Skin epidermis (tissue), 12 donors: Measurements from ENCODE around the gene PNRC1.
A peak's percentile ranks its signal among the peaks of the same experiment; 100 is the strongest.
"Not testable (repeated sequence)": the region's sequence is repeated elsewhere in the genome, so short reads cannot be mapped to it uniquely, and the experiment has no call there.

Source experiments
- H3K27ac ChIP-seq, 21 experiments: fragments of 200-600 bp; sonication (generic) in 11 of 21; one replicate each; pipeline ENCODE4 v1.5.0; 2020; ENCODE audit warnings: mild to moderate bottlenecking in 3 of 21, inconsistent platforms in 2 of 21, moderate library complexity in 2 of 21
- H3K4me3 ChIP-seq, 7 experiments: fragments of 200-600 bp; sonication (generic) in 2 of 7; one replicate each; pipeline ENCODE4 v1.5.0; 2020; ENCODE audit warnings: inconsistent platforms in 2 of 7, mild to moderate bottlenecking in 2 of 7, moderate library complexity in 1 of 7

The PNRC1 gene

GRCh38 chr6:89084954-89085353 is 4.4 kb downstream of the PNRC1 start:
- Histone ChIP-seq H3K27ac (peak overlapping the region in 1 of 21 experiments; percentile 71), H3K4me3 (no peak overlapping the region)

DNA sequence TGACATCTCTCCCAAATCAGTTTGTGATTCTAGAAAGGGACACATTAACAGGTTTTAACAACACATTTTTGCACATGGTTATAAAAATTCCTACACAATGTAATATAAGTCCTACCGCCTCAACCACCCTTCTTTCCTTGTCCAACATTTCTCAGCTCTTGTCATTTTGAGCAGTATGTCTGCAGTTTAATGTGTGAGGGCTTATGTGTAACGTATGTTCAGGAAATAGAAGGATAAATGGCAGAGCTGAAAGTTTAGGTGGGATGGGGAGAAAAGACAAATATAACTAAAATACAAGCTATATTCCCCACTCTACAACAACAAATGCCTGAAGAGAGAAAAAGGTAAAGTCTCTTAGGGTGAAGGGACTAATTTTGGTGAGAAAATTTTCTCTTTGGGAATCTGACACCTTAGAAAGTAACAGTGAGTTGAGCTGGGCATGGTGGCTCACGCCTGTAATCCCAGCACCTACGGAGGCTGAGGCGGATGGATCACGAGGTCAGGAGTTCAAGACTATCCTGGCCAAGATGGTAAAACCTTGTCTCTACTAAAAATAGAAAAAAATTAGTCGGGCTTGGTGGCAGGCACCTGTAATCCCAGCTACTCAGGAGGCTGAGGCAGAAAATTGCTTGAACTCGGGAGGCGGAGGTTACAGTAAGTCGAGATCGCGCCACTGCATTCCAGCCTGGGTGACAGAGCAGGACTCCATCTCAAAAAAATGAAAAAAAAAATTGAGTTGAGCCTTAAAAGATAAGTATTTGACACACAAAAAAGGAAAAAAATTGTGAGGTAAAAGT is 5.1 kb downstream of the PNRC1 start:
- no peak overlapping the region for H3K4me3 ChIP-seq
- H3K27ac ChIP-seq: peak overlapping the region in 1 of 21 experiments; percentile 16

DNA sequence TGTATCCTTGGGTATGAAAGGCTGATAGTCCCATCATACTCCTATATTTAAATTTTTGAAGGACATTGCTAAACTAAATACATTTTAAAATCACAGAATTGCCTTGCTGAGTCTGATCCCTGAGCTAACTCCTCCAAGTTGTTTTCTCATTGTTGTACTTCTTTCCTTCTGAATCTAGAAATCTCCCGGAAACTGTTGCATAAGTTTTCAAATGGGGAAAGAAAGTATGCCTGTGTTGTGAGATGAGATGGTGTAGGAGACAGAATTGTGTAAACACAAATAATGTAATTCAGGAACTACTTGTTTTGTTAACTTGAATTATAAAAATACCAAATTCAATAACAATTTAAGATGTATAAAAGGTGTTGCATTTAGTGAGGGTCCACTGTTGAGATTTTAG is 7.3 kb downstream of the PNRC1 start:
- Histone ChIP-seq H3K4me3 (no peak overlapping the region), H3K27ac (no peak overlapping the region)

DNA sequence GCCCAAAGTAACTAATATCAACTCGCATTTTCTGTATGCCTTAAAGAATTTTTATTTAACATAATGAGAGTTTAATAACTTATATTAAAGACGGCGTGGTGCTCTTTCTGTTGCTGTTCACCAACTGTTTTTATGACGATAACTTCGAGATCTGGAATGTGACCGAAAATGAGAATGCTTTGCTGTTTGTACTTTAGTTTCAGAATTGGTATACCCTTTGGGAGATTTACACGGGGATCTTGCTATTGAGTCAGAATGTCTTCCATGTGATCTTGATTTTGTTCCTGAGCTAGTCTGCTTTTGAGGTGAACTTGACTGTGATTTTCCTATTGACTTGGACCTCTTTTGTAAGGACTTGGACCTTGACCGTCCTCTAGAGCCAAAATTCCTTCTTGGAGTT is 17.9 kb downstream of the PNRC1 start:
- Histone ChIP-seq H3K4me3 (no peak overlapping the region), H3K27ac (no peak overlapping the region)

DNA sequence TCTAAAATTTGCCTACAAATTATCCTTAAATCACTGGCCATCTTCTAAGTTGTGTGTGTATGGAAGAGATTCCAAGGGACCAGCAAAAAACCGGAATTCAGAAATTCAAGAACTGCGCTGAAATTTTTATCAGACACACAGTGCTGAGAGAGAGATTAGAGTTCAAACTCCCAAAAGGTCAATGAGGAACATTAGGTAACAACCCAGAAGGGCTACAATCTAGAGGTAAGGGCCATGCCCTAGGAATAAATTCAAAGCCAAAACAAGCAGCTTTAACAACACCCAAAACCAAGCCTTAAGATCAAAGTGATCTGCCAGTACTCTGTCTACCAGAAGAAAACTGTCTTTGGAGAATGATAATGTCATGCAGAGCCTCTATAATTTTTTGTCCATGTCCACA is 19.6 kb downstream of the PNRC1 start:
- Histone ChIP-seq H3K4me3 (no peak overlapping the region), H3K27ac (no peak overlapping the region)

DNA sequence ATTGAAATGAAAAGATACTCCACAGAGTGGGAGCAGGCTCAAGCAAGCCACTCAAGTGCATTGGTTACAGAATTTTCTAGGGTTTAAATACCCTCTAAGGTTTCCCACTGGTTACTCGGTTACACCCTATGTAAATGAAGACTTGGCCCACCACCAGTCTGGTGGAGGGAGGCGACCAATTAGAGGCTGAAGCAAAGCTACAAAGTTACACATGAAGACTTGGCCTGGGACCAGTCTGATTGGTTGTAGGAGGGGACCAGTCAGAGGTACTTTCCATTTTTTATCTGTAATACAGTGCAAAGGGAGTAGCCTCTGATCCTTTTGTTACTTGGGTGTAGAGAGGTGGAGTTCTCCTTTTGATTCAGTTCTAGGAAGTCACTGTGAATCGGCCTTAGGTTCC is 29.7 kb downstream of the PNRC1 start:
- H3K4me3 ChIP-seq: no peak overlapping the region
- H3K27ac ChIP-seq: no peak overlapping the region

DNA sequence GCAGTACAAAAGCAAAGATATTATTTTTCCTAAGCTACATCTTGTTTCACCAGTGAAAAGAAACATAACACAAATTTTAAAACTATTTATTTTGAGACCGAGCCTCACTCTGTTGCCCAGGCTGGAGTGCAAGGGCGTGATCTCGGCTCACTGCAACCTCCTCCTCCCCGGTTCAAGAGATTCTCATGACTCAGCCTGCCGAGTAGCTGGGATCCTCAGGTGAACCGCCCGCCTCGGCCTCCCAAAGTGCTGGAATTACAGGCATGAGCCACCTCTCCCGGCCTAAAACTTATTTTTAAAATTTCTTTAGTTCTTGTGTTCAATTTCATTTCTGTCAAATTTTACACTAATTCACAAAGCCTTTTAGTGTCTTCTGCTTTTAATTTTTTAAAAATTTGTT is 31.4 kb downstream of the PNRC1 start:
- Histone ChIP-seq H3K4me3 (no peak overlapping the region), H3K27ac (no peak overlapping the region)

GRCh38 chr6:89116702-89117101 is 36.2 kb downstream of the PNRC1 start:
- Histone ChIP-seq H3K4me3 (peak overlapping the region in 4 of 7 experiments; percentile 54 to 71 (median 67)), H3K27ac (peak overlapping the region in 1 of 21 experiments; percentile 68)

DNA sequence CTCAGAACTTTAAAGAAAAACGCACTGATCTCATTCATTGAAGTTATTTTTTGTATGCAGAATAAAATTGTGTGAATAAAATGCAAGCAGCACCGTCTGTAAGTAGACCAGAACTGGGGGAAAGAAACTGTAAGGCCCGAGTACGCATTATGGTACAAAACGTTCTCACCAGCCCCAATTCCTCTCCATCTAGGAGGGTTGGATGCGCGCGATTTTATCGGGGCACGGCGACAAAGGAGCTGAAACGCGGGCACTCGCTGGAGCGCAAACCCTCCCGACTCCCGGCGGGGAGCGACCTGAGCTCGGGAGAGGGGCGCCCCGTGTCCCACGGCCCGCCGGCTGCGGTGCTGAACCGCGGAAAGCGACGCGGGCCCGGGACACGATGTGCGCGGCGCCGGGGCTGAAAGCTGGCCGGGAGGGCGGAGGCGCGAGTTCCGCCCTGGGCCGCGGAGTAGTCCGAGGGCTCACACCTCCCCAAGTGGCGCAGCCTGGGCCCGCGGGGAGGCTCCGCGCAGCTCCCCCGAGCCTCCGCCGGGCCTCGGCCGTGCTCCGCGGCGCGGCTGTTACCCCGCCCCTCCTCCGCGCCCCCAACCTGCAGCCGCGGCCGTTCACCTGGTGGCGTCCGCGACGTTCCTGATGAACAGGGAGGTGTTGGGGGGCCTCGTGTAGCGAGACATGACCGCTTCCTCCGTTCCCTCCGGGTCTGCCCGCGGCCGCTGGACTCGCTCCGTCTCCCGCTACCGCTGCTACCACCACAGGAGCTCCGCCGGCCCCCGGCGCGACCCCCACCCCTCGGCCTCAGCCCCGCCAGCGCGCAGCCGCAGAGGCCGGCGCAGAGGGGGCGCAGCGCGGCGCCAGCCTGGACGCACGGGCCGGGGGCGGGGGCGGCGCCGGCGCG is 36.9 kb downstream of the PNRC1 start, which contains the start of gene SRSF12:
Gene SRSF12, minus strand, starts transcription at position 861 of the 898 bp plus-strand sequence. Its CDS starts 184 bp downstream, at position 677.
- Histone ChIP-seq H3K27ac (peak within 1 kb of the TSS in 11 of 21 experiments; percentile 0 to 82 (median 64)), H3K4me3 (peak within 1 kb of the TSS; percentile 50 to 71 (median 59))

GRCh38 chr6:89118931-89119330 is 38.4 kb downstream of the PNRC1 start:
- Histone ChIP-seq H3K4me3 (no peak overlapping the region), H3K27ac (no peak overlapping the region)

- Histone ChIP-seq H3K4me3 (no peak overlapping the region), H3K27ac (no peak overlapping the region)
Observed at GRCh38 chr6:89120371-89120770, 39.8 kb downstream of the PNRC1 start.

DNA sequence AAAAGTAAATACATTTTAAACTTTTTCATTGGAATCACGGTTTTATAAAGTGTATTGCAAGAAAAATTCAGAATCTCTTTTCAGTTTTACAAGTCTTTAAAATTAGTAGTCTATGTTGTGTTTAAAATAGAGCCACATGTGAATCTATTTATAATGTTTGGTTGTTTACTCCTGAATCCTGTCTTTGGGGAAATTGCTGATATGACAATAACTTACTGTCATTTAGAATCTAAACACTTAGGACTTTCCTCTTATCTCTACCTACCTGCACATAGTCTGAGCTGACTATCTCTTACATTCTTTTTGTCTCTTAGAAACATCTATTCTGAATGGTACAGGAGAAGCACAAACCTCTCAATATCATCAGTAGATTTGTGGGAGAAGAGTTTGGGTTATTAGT is 41.4 kb downstream of the PNRC1 start:
- Histone ChIP-seq H3K4me3 (no peak overlapping the region), H3K27ac (no peak overlapping the region)

- no peak overlapping the region for H3K4me3 ChIP-seq
- no peak overlapping the region for H3K27ac ChIP-seq
Observed at GRCh38 chr6:89122625-89123024, 42.1 kb downstream of the PNRC1 start.

GRCh38 chr6:89128256-89128671 is 47.7 kb downstream of the PNRC1 start:
- not testable (repeated sequence) for H3K27ac ChIP-seq, H3K4me3 ChIP-seq

DNA sequence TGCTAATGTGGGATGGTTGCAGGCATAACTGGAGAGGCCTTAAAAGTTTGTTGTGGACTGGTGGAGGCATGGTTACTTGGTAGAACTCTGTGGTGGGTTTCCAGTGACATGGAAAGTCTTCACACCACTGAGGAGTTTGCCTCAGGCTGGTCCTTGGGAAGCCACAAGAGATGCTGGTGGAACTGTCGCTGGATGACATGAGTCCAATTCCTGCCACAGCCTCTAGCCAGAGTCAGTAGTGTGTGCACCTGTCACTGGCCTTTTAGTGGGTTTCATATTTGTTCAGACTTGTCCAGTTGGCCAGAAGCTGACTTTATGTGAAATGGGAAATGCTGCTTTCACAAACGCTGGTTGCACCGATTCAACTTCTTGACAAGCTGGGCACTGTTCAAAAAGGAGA is 51.0 kb downstream of the PNRC1 start:
- Histone ChIP-seq H3K4me3 (no peak overlapping the region), H3K27ac (no peak overlapping the region)

- Histone ChIP-seq H3K27ac (no peak overlapping the region), H3K4me3 (no peak overlapping the region)
Observed at GRCh38 chr6:89132057-89132456, 51.5 kb downstream of the PNRC1 start.

- H3K4me3 ChIP-seq: no peak overlapping the region
- H3K27ac ChIP-seq: no peak overlapping the region
Observed at GRCh38 chr6:89133981-89134380, 53.4 kb downstream of the PNRC1 start.

- Histone ChIP-seq H3K27ac (no peak overlapping the region), H3K4me3 (no peak overlapping the region)
Observed at GRCh38 chr6:89134723-89135122, 54.2 kb downstream of the PNRC1 start.
